GM10266 (cell line): ENCODE data around the gene ALK.

ENCODE experiments used
- DNase-seq: peaks from one replicate; pipeline ENCODE4 v3.0.0; 2012; ENCODE audit errors: extremely low spot score
- CTCF ChIP-seq: IDR thresholded peaks from 2 replicates; pipeline ENCODE4 v1.5.1; 2012; ENCODE audit warnings: mild to moderate bottlenecking, low read depth; ENCODE audit not compliant: control insufficient read depth, insufficient read depth; ENCODE audit errors: missing control alignments

ALK gene

GRCh38 chr2:29360016-29360784 lies 561.2 kb downstream of the ALK start:
- no peak for DNase-seq
- TF ChIP-seq CTCF: no peak

GRCh38 chr2:29353403-29353991 lies 567.9 kb downstream of the ALK start:
- DNase-seq: no peak

GRCh38 chr2:29351916-29352591 lies 569.3 kb downstream of the ALK start:
- TF ChIP-seq CTCF: no peak
- DNase-seq: no peak

More at GRCh38 chr2:29353403-29353991, 567.9 kb downstream of the ALK start:
- TF ChIP-seq CTCF: no peak

- DNase-seq: no peak
- TF ChIP-seq CTCF: no peak
These were observed 570.1 kb downstream of the ALK start for GRCh38 chr2:29351248-29351647.

- no peak for TF ChIP-seq CTCF
- DNase-seq: no peak
These were observed 571.9 kb downstream of the ALK start for GRCh38 chr2:29349316-29350030.

GRCh38 chr2:29347774-29348461 lies 573.5 kb downstream of the ALK start:
- no peak for TF ChIP-seq CTCF
- no peak for DNase-seq
